GM12878 (cell line): ENCODE data around the gene COL4A1.

Experiments used
- EZH2 ChIP-seq: IDR thresholded peaks from 2 replicates; pipeline ENCODE4 v1.6.1; 2012; ENCODE audit warnings: low read depth, mild to moderate bottlenecking, control low read depth, inconsistent platforms, low read length, borderline replicate concordance; ENCODE audit not compliant: control insufficient read depth
- FOXK2 ChIP-seq: fragments of 450-650 bp; IDR thresholded peaks from 2 replicates; pipeline ENCODE4 v1.6.1; 2017; ENCODE audit warnings: mild to moderate bottlenecking, moderate library complexity
- IKZF1 ChIP-seq: fragments of 450-650 bp; conservative IDR thresholded peaks from 2 replicates; pipeline ENCODE4 v1.6.1; 2017; ENCODE audit warnings: antibody characterized with exemption, mild to moderate bottlenecking
- MAX ChIP-seq: IDR thresholded peaks from 2 replicates; pipeline ENCODE4 v1.6.1; 2012; ENCODE audit warnings: low read depth, low read length, improper control_type of control experiment
- POLR2A ChIP-seq: IDR thresholded peaks from 2 replicates; pipeline ENCODE4 v1.6.1; 2011; ENCODE audit warnings: low read depth, mild to moderate bottlenecking, low read length
- POLR2AphosphoS2 ChIP-seq: IDR thresholded peaks from 2 replicates; pipeline ENCODE4 v1.6.1; 2011; ENCODE audit warnings: low read depth, mild to moderate bottlenecking, low read length, improper control_type of control experiment, moderate library complexity
- POLR2AphosphoS5 ChIP-seq: IDR thresholded peaks from 2 replicates; pipeline ENCODE4 v1.6.1; 2011; ENCODE audit warnings: mild to moderate bottlenecking, low read length, inconsistent platforms
- RELA ChIP-seq: fragments of 450-650 bp; IDR thresholded peaks from 2 replicates; pipeline ENCODE4 v1.8.0; 2014; ENCODE audit warnings: borderline replicate concordance; ENCODE audit not compliant: partially characterized antibody
- TF ChIP-seq, protein P1 (sequence below), 3 experiments: IDR thresholded peaks in 2 of 3; conservative IDR thresholded peaks in 1 of 3; 2 replicates each; pipeline ENCODE4 v1.5.1; 2011; ENCODE audit warnings: low read depth in 3 of 3, low read length in 3 of 3, mild to moderate bottlenecking in 3 of 3, control low read depth in 2 of 3, moderate library complexity in 2 of 3, inconsistent platforms in 1 of 3, mixed read lengths in 1 of 3; ENCODE audit not compliant: control insufficient read depth in 2 of 3, insufficient read depth in 1 of 3; ENCODE audit errors: extremely low read depth in 1 of 3
- TF ChIP-seq, protein P2 (sequence below): fragments of 450-650 bp; IDR thresholded peaks from 2 replicates; pipeline ENCODE4 v1.6.1; 2016; ENCODE audit warnings: mild to moderate bottlenecking
- TF ChIP-seq, protein P3 (sequence below): fragments of 450-650 bp; formaldehyde crosslinking; IDR thresholded peaks from 2 replicates; pipeline ENCODE4 v1.5.0; 2022; ENCODE audit warnings: mild to moderate bottlenecking, missing genetic modification characterization

DNA sequence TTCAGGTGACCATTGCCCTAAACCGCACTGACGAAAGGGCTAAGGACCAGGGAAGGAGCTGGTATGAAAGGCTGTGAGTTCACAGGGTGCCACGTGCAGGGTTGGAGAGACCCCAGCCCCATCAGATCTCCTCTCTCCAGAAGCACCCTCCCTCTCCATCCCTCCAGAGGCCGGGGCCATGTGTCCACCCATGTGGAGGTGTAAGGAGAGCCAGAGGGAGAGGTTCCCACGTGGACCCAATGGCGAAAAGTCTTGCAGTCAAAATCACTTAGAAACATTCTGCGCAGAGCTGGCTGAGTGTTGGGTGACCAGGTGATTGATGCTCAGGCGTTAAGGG, 168.3 kb downstream of the COL4A1 start:
- TF ChIP-seq, protein P1, sequence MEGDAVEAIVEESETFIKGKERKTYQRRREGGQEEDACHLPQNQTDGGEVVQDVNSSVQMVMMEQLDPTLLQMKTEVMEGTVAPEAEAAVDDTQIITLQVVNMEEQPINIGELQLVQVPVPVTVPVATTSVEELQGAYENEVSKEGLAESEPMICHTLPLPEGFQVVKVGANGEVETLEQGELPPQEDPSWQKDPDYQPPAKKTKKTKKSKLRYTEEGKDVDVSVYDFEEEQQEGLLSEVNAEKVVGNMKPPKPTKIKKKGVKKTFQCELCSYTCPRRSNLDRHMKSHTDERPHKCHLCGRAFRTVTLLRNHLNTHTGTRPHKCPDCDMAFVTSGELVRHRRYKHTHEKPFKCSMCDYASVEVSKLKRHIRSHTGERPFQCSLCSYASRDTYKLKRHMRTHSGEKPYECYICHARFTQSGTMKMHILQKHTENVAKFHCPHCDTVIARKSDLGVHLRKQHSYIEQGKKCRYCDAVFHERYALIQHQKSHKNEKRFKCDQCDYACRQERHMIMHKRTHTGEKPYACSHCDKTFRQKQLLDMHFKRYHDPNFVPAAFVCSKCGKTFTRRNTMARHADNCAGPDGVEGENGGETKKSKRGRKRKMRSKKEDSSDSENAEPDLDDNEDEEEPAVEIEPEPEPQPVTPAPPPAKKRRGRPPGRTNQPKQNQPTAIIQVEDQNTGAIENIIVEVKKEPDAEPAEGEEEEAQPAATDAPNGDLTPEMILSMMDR (IDR thresholded peaks at IDR 0.05 in 2 of 3, conservative IDR thresholded peaks at IDR 0.05 in 1 of 3; ENCODE audit: control insufficient read depth in 2 of 3, extremely low read depth in 1 of 3, insufficient read depth in 1 of 3, low read depth in 3 of 3, low read length in 3 of 3) = no peak
- TF ChIP-seq EZH2 = no peak
- no peak for TF ChIP-seq POLR2AphosphoS5
- TF ChIP-seq FOXK2 = no peak
- TF ChIP-seq, protein P2, sequence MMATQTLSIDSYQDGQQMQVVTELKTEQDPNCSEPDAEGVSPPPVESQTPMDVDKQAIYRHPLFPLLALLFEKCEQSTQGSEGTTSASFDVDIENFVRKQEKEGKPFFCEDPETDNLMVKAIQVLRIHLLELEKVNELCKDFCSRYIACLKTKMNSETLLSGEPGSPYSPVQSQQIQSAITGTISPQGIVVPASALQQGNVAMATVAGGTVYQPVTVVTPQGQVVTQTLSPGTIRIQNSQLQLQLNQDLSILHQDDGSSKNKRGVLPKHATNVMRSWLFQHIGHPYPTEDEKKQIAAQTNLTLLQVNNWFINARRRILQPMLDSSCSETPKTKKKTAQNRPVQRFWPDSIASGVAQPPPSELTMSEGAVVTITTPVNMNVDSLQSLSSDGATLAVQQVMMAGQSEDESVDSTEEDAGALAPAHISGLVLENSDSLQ = no peak
- no peak for TF ChIP-seq RELA
- TF ChIP-seq POLR2A = no peak
- 0 out of 2 replicates have a peak, but pooled peaks have one; percentile 16 for TF ChIP-seq IKZF1
- TF ChIP-seq MAX = no peak
- TF ChIP-seq POLR2AphosphoS2 = no peak
- TF ChIP-seq, protein P3, sequence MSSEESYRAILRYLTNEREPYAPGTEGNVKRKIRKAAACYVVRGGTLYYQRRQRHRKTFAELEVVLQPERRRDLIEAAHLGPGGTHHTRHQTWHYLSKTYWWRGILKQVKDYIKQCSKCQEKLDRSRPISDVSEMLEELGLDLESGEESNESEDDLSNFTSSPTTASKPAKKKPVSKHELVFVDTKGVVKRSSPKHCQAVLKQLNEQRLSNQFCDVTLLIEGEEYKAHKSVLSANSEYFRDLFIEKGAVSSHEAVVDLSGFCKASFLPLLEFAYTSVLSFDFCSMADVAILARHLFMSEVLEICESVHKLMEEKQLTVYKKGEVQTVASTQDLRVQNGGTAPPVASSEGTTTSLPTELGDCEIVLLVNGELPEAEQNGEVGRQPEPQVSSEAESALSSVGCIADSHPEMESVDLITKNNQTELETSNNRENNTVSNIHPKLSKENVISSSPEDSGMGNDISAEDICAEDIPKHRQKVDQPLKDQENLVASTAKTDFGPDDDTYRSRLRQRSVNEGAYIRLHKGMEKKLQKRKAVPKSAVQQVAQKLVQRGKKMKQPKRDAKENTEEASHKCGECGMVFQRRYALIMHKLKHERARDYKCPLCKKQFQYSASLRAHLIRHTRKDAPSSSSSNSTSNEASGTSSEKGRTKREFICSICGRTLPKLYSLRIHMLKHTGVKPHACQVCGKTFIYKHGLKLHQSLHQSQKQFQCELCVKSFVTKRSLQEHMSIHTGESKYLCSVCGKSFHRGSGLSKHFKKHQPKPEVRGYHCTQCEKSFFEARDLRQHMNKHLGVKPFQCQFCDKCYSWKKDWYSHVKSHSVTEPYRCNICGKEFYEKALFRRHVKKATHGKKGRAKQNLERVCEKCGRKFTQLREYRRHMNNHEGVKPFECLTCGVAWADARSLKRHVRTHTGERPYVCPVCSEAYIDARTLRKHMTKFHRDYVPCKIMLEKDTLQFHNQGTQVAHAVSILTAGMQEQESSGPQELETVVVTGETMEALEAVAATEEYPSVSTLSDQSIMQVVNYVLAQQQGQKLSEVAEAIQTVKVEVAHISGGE = no peak
